ENCODE results near the gene TMEM175. TPM values are rescaled to one million over a fixed set of nuclear protein-coding genes. Genes with fewer than 3 reads are reported as not detected.
A peak's percentile ranks its signal among the peaks of the same experiment; 100 is the strongest.

TMEM175 gene
- total RNA-seq, 1 donor from 2014 or later = 28.0 TPM

- DNase-seq (ENCODE audit: low spot score in 2 of 2, unreplicated experiment in 2 of 2) = no peak
- Mint-ChIP-seq H3K9me3 (no peaks in the 10 kb centered on the region), H3K27ac (no peak overlapping the region), H3K4me3 (no peak overlapping the region), H3K36me3 (no peaks in the 10 kb centered on the region), H3K27me3 (ENCODE audit: low read depth) (peaks cover 80% of the 10 kb centered on the region), H3K4me1 (peaks cover 2% of the 10 kb centered on the region)
- no peak for TF ChIP-seq CTCF (IDR thresholded peaks at IDR 0.05; ENCODE audit: unreplicated experiment)
These were observed 69.4 kb downstream of the TMEM175 start for GRCh38 chr4:1001561-1002130.

- Mint-ChIP-seq H3K4me1 (peaks cover 2% of the 10 kb centered on the region), H3K27me3 (ENCODE audit: low read depth) (peaks cover 80% of the 10 kb centered on the region), H3K27ac (no peak overlapping the region), H3K9me3 (peaks cover 4% of the 10 kb centered on the region), H3K4me3 (no peak overlapping the region), H3K36me3 (no peaks in the 10 kb centered on the region)
- TF ChIP-seq CTCF (IDR thresholded peaks at IDR 0.05; ENCODE audit: unreplicated experiment) = no peak
- DNase-seq (ENCODE audit: low spot score in 2 of 2, unreplicated experiment in 2 of 2) = no peak
These were observed 69.9 kb downstream of the TMEM175 start for GRCh38 chr4:1002131-1002630.

- Mint-ChIP-seq H3K36me3 (no peaks in the 10 kb centered on the region), H3K4me3 (no peak overlapping the region), H3K9me3 (peaks cover 4% of the 10 kb centered on the region), H3K27ac (no peak overlapping the region), H3K27me3 (ENCODE audit: low read depth) (peaks cover 84% of the 10 kb centered on the region), H3K4me1 (peaks cover 2% of the 10 kb centered on the region)
- TF ChIP-seq CTCF (IDR thresholded peaks at IDR 0.05; ENCODE audit: unreplicated experiment) = no peak
- DNase-seq (ENCODE audit: low spot score in 2 of 2, unreplicated experiment in 2 of 2) = no peak
These were observed 70.5 kb downstream of the TMEM175 start for GRCh38 chr4:1002631-1003251.

GRCh38 chr4:1003271-1004070 lies 71.2 kb downstream of the TMEM175 start:
- H3K4me3 Mint-ChIP-seq = no peak overlapping the region
- H3K9me3 Mint-ChIP-seq = peaks cover 4% of the 10 kb centered on the region
- no peak for DNase-seq (ENCODE audit: low spot score in 2 of 2, unreplicated experiment in 2 of 2)
- no peak for TF ChIP-seq CTCF (IDR thresholded peaks at IDR 0.05; ENCODE audit: unreplicated experiment)
- peaks cover 2% of the 10 kb centered on the region for H3K4me1 Mint-ChIP-seq
- H3K27ac Mint-ChIP-seq = no peak overlapping the region
- peaks cover 84% of the 10 kb centered on the region for H3K27me3 Mint-ChIP-seq (ENCODE audit: low read depth)
- H3K36me3 Mint-ChIP-seq = no peaks in the 10 kb centered on the region

- no peak for TF ChIP-seq CTCF (IDR thresholded peaks at IDR 0.05; ENCODE audit: unreplicated experiment)
- Mint-ChIP-seq H3K4me3 (peak overlapping the region; percentile 8), H3K27ac (no peak overlapping the region), H3K4me1 (peaks cover 4% of the 10 kb centered on the region), H3K9me3 (peaks cover 4% of the 10 kb centered on the region), H3K27me3 (ENCODE audit: low read depth) (peaks cover 84% of the 10 kb centered on the region), H3K36me3 (no peaks in the 10 kb centered on the region)
- no peak for DNase-seq (ENCODE audit: low spot score in 2 of 2, unreplicated experiment in 2 of 2)
These were observed 71.8 kb downstream of the TMEM175 start for GRCh38 chr4:1004071-1004418.

Data from mesothelial cell of epicardium (in vitro differentiated cells).